Activated CD8-positive, alpha-beta memory T cell treated with anti-CD3 and anti-CD28 coated beads, Interleukin-2, amount 50 U/mL, for 48 hours (primary cell): ENCODE measurements around the gene TEX11.

Experiments used
- DNase-seq: peaks from one replicate; pipeline ENCODE4 v3.0.0-alpha.2; 2020

The TEX11 gene

GRCh38 chrX:70488856-70489255 lies 419.7 kb downstream of the TEX11 start:
- DNase-seq = no peak

- DNase-seq = no peak
Observed at GRCh38 chrX:70485466-70485865, 423.0 kb downstream of the TEX11 start.

GRCh38 chrX:70482300-70482699 lies 426.2 kb downstream of the TEX11 start:
- no peak for DNase-seq

- no peak for DNase-seq
Observed at GRCh38 chrX:70481471-70482270, 426.8 kb downstream of the TEX11 start.

GRCh38 chrX:70480660-70481018 lies 427.9 kb downstream of the TEX11 start:
- no peak for DNase-seq

DNA sequence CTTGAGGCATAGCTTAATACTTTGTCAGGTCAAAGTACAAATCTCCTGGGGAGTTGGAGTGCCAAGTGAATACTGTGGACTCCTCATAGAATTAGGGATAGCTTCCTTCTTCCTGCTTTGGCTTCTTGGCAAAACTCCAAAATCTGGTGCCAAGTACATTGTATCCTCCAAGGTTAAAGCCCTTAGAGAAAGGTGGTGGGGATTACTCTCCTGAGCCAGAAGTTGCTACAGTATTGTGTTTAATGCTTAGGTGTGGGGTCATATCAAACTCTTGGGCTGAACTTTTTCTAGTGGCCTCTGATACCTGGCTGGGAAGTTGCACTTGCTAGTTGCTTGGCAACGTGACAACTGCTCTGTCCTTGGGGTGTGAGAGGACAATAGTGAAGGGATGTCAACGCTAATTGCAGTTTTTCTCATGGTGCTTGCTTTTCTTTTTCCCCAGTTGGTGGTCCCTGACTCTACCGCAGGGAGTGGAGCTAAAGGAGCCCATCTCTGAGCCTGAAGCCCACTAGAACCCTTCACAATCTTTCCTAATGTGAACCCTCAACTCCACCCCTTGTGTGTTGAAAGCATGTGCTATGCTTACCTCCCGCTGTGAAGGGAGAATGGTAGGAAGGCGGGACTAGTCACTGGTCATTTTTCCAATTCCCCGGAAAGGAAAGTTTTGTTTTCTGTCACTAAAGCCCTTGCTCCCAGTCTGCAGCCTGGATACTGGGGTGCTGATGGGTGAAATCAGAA lies 428.4 kb downstream of the TEX11 start:
- no peak for DNase-seq

- DNase-seq = no peak
Observed at GRCh38 chrX:70479247-70479921, 429.1 kb downstream of the TEX11 start.
